SU-DHL-6 (cell line): ENCODE results near the gene GLYATL2.

ENCODE experiments used
- EZH2phosphoT487 ChIP-seq: fragments of 200-600 bp; sonication (generic), shearing (Covaris generic); conservative IDR thresholded peaks from 2 replicates; pipeline ENCODE4 v1.6.1; 2018; ENCODE audit warnings: mild to moderate bottlenecking, antibody characterized with exemption, low read length, moderate library complexity, mixed read lengths
- TF ChIP-seq, protein P1 (sequence below): fragments of 200-600 bp; sonication (generic); IDR thresholded peaks from one replicate; pipeline ENCODE4 v1.5.1; 2017; ENCODE audit warnings: antibody characterized with exemption, mild to moderate bottlenecking, low read length, moderate library complexity; ENCODE audit not compliant: insufficient read depth, poor library complexity, severe bottlenecking

DNA sequence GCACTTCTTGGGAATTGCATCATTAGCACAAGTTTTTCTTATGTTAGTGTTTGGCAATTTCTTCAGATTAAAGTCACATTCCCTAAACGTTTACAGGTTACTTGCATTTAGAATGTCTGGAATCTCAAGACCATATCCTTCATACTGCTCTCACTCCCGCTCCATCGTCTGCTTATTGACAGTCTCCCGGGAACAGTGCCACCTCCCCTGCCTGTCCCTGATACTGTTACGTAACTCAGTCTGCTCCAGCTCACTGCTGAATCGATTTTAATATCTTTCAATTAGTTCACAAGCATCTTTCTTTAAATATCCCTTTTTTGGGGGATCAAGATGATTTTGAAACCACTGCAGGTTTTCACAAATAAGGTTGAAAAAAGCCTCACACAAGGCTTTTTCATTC, 48.2 kb downstream of the GLYATL2 start:
- TF ChIP-seq, protein P1, sequence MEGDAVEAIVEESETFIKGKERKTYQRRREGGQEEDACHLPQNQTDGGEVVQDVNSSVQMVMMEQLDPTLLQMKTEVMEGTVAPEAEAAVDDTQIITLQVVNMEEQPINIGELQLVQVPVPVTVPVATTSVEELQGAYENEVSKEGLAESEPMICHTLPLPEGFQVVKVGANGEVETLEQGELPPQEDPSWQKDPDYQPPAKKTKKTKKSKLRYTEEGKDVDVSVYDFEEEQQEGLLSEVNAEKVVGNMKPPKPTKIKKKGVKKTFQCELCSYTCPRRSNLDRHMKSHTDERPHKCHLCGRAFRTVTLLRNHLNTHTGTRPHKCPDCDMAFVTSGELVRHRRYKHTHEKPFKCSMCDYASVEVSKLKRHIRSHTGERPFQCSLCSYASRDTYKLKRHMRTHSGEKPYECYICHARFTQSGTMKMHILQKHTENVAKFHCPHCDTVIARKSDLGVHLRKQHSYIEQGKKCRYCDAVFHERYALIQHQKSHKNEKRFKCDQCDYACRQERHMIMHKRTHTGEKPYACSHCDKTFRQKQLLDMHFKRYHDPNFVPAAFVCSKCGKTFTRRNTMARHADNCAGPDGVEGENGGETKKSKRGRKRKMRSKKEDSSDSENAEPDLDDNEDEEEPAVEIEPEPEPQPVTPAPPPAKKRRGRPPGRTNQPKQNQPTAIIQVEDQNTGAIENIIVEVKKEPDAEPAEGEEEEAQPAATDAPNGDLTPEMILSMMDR: no peak
- no peak for TF ChIP-seq EZH2phosphoT487
